ENCODE results near the gene CECR2.

CECR2 gene

GRCh38 chr22:17352798-17353197, 16.5 kb upstream of the CECR2 start:
- Histone ChIP-seq H3K9me3 (ENCODE audit: insufficient read depth, low read length, severe bottlenecking) (no peaks in the 10 kb centered on the region), H3K4me3 (ENCODE audit: low read depth in 1 of 2, low read length in 2 of 2) (no peak overlapping the region), H3K27me3 (ENCODE audit: insufficient read depth, low read length, poor library complexity) (no peaks in the 10 kb centered on the region), H3K79me2 (ENCODE audit: insufficient read depth, low read length) (no peaks in the 10 kb centered on the region), H4K20me1 (ENCODE audit: insufficient read depth, low read length) (no peaks in the 10 kb centered on the region), H2AFZ (ENCODE audit: low read depth, low read length) (no peak overlapping the region), H3K4me1 (ENCODE audit: insufficient read depth, low read length) (no peaks in the 10 kb centered on the region), H3K4me2 (ENCODE audit: insufficient read depth, low read length) (no peak overlapping the region), H3K9ac (ENCODE audit: low read depth, low read length) (no peak overlapping the region), H3K36me3 (ENCODE audit: insufficient read depth, low read length) (no peaks in the 10 kb centered on the region), H3K27ac (ENCODE audit: low read length) (no peak overlapping the region)
- TF ChIP-seq EZH2 (IDR thresholded peaks at IDR 0.05; ENCODE audit: borderline replicate concordance, low read depth, low read length, severe bottlenecking) (no peak), CTCF (IDR thresholded peaks at IDR 0.05; ENCODE audit: borderline replicate concordance, extremely low read depth, low read length, poor library complexity, severe bottlenecking) (no peak)
- DNase-seq (no peak), ATAC-seq (ENCODE audit: insufficient read depth, low read depth) (no peak)

- no peaks in the 10 kb centered on the region for H3K9me3 ChIP-seq (ENCODE audit: insufficient read depth, low read length, severe bottlenecking)
- H2AFZ ChIP-seq (ENCODE audit: low read depth, low read length): no peak overlapping the region
- H3K27me3 ChIP-seq (ENCODE audit: insufficient read depth, low read length, poor library complexity): no peaks in the 10 kb centered on the region
- H4K20me1 ChIP-seq (ENCODE audit: insufficient read depth, low read length): no peaks in the 10 kb centered on the region
- no peaks in the 10 kb centered on the region for H3K4me1 ChIP-seq (ENCODE audit: insufficient read depth, low read length)
- H3K4me2 ChIP-seq (ENCODE audit: insufficient read depth, low read length): no peak overlapping the region
- no peak for TF ChIP-seq EZH2 (IDR thresholded peaks at IDR 0.05; ENCODE audit: borderline replicate concordance, low read depth, low read length, severe bottlenecking)
- no peak for TF ChIP-seq CTCF (IDR thresholded peaks at IDR 0.05; ENCODE audit: borderline replicate concordance, extremely low read depth, low read length, poor library complexity, severe bottlenecking)
- H3K27ac ChIP-seq (ENCODE audit: low read length): no peak overlapping the region
- no peak overlapping the region for H3K9ac ChIP-seq (ENCODE audit: low read depth, low read length)
- H3K36me3 ChIP-seq (ENCODE audit: insufficient read depth, low read length): no peaks in the 10 kb centered on the region
- no peak for ATAC-seq (ENCODE audit: insufficient read depth, low read depth)
- no peak for DNase-seq
- no peak overlapping the region for H3K4me3 ChIP-seq (ENCODE audit: low read depth in 1 of 2, low read length in 2 of 2)
- no peaks in the 10 kb centered on the region for H3K79me2 ChIP-seq (ENCODE audit: insufficient read depth, low read length)
Measured at GRCh38 chr22:17357688-17358087, 11.6 kb upstream of the CECR2 start.

- Histone ChIP-seq H3K9me3 (ENCODE audit: insufficient read depth, low read length, severe bottlenecking) (no peaks in the 10 kb centered on the region), H2AFZ (ENCODE audit: low read depth, low read length) (no peak overlapping the region), H4K20me1 (ENCODE audit: insufficient read depth, low read length) (no peaks in the 10 kb centered on the region), H3K79me2 (ENCODE audit: insufficient read depth, low read length) (no peaks in the 10 kb centered on the region), H3K9ac (ENCODE audit: low read depth, low read length) (no peak overlapping the region), H3K4me3 (ENCODE audit: low read depth in 1 of 2, low read length in 2 of 2) (no peak overlapping the region), H3K4me2 (ENCODE audit: insufficient read depth, low read length) (no peak overlapping the region), H3K36me3 (ENCODE audit: insufficient read depth, low read length) (no peaks in the 10 kb centered on the region), H3K27ac (ENCODE audit: low read length) (no peak overlapping the region), H3K27me3 (ENCODE audit: insufficient read depth, low read length, poor library complexity) (no peaks in the 10 kb centered on the region), H3K4me1 (ENCODE audit: insufficient read depth, low read length) (no peaks in the 10 kb centered on the region)
- ATAC-seq (ENCODE audit: insufficient read depth, low read depth) (no peak), DNase-seq (no peak)
- no peak for TF ChIP-seq CTCF (IDR thresholded peaks at IDR 0.05; ENCODE audit: borderline replicate concordance, extremely low read depth, low read length, poor library complexity, severe bottlenecking)
- no peak for TF ChIP-seq EZH2 (IDR thresholded peaks at IDR 0.05; ENCODE audit: borderline replicate concordance, low read depth, low read length, severe bottlenecking)
Measured at GRCh38 chr22:17358415-17358814, 10.8 kb upstream of the CECR2 start.

- H3K9ac ChIP-seq (ENCODE audit: low read depth, low read length): no peak overlapping the region
Measured at GRCh38 chr22:17359501-17359900, 9.8 kb upstream of the CECR2 start.

More at GRCh38 chr22:17359501-17359900, 9.8 kb upstream of the CECR2 start:
- Histone ChIP-seq H3K79me2 (ENCODE audit: insufficient read depth, low read length) (no peaks in the 10 kb centered on the region), H3K4me3 (ENCODE audit: low read depth in 1 of 2, low read length in 2 of 2) (no peak overlapping the region), H3K4me1 (ENCODE audit: insufficient read depth, low read length) (no peaks in the 10 kb centered on the region), H4K20me1 (ENCODE audit: insufficient read depth, low read length) (no peaks in the 10 kb centered on the region), H3K4me2 (ENCODE audit: insufficient read depth, low read length) (no peak overlapping the region), H2AFZ (ENCODE audit: low read depth, low read length) (no peak overlapping the region; the same call in 1 of the 2 replicates), H3K9me3 (ENCODE audit: insufficient read depth, low read length, severe bottlenecking) (no peaks in the 10 kb centered on the region), H3K36me3 (ENCODE audit: insufficient read depth, low read length) (no peaks in the 10 kb centered on the region), H3K27ac (ENCODE audit: low read length) (no peak overlapping the region), H3K27me3 (ENCODE audit: insufficient read depth, low read length, poor library complexity) (no peaks in the 10 kb centered on the region)
- TF ChIP-seq CTCF (IDR thresholded peaks at IDR 0.05; ENCODE audit: borderline replicate concordance, extremely low read depth, low read length, poor library complexity, severe bottlenecking) (no peak), EZH2 (IDR thresholded peaks at IDR 0.05; ENCODE audit: borderline replicate concordance, low read depth, low read length, severe bottlenecking) (no peak)
- ATAC-seq (ENCODE audit: insufficient read depth, low read depth): no peak
- no peak for DNase-seq
